Measurements from ENCODE around the gene PPEF1. TPM values are rescaled to one million over a fixed set of nuclear protein-coding genes. Genes with fewer than 3 reads are reported as not detected.
"Not testable (repeated sequence)": the region's sequence is repeated elsewhere in the genome, so short reads cannot be mapped to it uniquely, and the experiment has no call there.

The PPEF1 gene
- total and polyA plus RNA-seq, 11 donors = 0.11 to 0.82 (median 0.60) TPM; not detected in 4

DNA sequence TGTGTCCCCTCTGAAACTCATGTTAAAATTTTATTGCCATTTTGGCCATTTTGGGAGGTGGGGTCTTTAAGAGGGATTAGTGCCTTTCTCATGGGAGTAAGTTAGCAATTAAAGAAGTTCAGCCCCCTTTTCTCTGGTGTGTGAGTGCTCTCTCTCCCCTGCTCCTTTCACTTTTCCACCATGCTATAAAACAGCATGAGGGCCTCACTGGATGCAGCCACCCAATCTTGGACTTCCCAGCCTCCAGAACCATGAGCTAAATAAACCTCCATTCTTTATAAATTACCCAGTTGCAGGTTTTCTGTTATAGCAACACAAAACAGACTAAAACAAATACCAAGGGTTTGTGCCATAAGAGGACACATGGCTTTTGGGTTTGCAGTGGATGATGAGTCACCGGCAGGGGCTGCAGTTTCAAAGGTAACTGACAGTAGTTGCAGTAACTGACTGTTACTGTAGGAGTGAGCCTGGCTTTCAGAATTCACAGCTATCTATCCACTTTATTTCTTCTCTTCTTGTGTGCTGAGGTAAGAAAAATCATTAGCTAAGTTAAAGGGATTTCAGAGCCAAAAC is 121.5 kb downstream of the PPEF1 start:
- H3K36me3 ChIP-seq = no peaks in the 10 kb centered on the region
- no peak for TF ChIP-seq POLR2A (IDR thresholded peaks at IDR 0.05)
- TF ChIP-seq, protein P1, sequence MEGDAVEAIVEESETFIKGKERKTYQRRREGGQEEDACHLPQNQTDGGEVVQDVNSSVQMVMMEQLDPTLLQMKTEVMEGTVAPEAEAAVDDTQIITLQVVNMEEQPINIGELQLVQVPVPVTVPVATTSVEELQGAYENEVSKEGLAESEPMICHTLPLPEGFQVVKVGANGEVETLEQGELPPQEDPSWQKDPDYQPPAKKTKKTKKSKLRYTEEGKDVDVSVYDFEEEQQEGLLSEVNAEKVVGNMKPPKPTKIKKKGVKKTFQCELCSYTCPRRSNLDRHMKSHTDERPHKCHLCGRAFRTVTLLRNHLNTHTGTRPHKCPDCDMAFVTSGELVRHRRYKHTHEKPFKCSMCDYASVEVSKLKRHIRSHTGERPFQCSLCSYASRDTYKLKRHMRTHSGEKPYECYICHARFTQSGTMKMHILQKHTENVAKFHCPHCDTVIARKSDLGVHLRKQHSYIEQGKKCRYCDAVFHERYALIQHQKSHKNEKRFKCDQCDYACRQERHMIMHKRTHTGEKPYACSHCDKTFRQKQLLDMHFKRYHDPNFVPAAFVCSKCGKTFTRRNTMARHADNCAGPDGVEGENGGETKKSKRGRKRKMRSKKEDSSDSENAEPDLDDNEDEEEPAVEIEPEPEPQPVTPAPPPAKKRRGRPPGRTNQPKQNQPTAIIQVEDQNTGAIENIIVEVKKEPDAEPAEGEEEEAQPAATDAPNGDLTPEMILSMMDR (IDR thresholded peaks at IDR 0.05) = no peak
- no peaks in the 10 kb centered on the region for H3K4me1 ChIP-seq
- no peaks in the 10 kb centered on the region for H3K9me3 ChIP-seq
- no peak for DNase-seq
- peaks cover 0 to 4% (median 0%) of the 10 kb centered on the region in 9 donors for H3K27me3 ChIP-seq
- H3K4me3 ChIP-seq = no peak overlapping the region
- no peak for ATAC-seq
- 92 to 100% (median 96%) methylated on average over 1 of the region's 1 CpG for WGBS, 4 donors
- intact Hi-C loops (cut with DNase I) = no loop called here
- H3K27ac ChIP-seq = no peak overlapping the region

DNA sequence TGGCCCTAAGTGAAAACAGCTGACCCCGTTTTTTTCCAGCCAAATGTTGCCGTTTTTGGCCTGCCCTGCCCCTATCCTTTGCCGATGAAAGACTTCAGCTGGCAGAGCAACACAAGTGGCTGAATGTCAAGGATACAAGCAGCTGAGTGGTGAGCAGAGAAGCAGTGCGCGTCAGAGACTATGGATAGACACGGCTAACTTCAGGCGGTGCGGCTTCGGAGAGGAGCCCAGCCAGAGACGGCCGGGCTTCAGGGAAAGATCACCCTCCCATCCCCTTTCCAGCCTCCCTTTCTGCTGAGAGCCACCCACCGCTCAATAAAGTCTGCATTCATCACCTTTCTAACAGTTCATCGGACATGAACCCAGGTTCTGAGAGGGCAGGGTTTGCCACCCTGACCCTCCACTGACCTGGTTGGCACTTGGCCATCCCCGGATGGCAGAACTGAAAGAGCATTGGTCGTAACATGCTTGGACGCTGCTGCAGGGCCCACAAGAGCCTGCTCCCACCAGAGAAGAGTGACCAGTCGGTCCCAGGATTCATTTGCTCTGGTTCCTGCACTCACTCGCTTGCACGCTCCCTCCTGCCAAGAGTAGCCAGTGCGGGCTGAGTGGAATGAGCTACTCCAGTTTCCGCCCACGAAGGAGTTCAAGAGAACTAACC is 125.8 kb downstream of the PPEF1 start:
- peak overlapping the region; percentile 11 to 81 (median 63) for H3K27ac ChIP-seq
- DNase-seq (peak; percentile 28 to 70 (median 53)), ATAC-seq (peak; percentile 85 to 97 (median 94))
- H3K4me1 ChIP-seq = no peaks in the 10 kb centered on the region
- TF ChIP-seq, protein P1 (IDR thresholded peaks at IDR 0.05) = no peak
- TF ChIP-seq POLR2A (IDR thresholded peaks at IDR 0.05) = no peak
- no peaks in the 10 kb centered on the region for H3K9me3 ChIP-seq
- H3K27me3 ChIP-seq = peaks cover 0 to 4% (median 0%) of the 10 kb centered on the region in 9 donors
- peak overlapping the region in 7 of 12 donors; percentile 15 to 43 (median 30) for H3K4me3 ChIP-seq
- no peaks in the 10 kb centered on the region for H3K36me3 ChIP-seq
- 60 to 72% (median 65%) methylated on average over 22 of the region's 22 CpGs for WGBS, 4 donors
- intact Hi-C loops (cut with DNase I) = no loop called here

DNA sequence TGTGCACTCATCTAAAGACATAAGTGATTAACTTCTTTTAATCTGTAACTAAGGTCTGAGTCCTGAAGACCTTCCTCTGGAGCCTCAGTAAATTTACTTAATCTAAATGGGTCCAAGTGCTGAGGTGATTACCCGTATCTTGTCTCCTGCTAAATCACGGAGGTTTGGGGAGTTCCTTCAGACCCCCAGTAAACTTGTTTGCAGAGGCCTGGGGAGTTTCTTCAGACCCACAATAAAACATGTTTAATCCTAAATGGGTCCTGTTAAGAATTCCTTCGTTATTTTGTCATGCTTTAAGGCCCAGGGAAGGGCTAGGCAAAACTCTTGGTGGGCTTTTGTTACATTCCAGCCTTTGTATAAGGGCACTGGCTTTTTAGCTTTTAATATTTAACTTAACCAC is 140.5 kb downstream of the PPEF1 start:
- H3K36me3 ChIP-seq; DNase-seq; intact Hi-C loops (cut with DNase I); H3K27ac ChIP-seq; H3K4me1 ChIP-seq; H3K4me3 ChIP-seq; H3K9me3 ChIP-seq; ATAC-seq; H3K27me3 ChIP-seq: not testable (repeated sequence)
- WGBS, 4 donors = 82 to 93% (median 91%) methylated on average over 3 of the region's 3 CpGs

DNA sequence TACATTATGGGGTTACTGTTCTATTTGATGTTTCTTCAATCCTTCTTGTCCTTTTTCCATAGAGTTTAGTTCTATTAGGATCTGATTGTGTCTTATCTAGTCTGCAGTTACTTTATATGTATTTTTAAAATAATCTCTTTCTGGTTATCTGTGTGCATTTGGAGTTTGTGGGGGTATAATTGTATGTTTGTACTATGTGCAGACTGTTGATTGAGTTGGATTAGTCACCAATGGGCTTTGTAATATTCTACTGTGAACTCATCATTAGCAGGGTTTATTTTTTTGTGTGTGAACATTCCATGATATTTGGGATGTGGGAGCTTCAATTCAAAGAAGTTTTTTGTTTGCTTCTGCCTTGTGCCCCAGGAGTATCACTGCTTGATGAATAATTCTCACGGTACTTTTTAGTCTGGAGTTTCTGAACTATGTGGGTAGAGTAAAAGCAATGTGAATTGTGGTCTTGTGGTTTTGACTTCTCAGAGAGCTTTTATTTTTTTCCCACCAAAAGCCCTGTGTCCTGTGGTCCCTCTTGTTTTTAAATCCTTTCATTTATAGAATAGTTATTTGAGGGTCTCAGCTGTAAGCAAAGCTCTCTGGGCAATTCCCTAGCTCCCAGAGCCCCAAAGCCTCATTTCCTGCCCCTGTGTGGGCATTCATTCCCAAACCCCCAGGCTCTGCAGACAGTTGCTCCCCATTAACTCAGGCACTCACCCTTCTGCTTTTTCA is 148.6 kb downstream of the PPEF1 start:
- 67 to 84% (median 73%) methylated on average over 1 of the region's 1 CpG for WGBS, 4 donors
- no peak for TF ChIP-seq POLR2A (IDR thresholded peaks at IDR 0.05)
- TF ChIP-seq, protein P1 (IDR thresholded peaks at IDR 0.05) = no peak

More for the DNA sequence above, 148.6 kb downstream of the PPEF1 start:
- no peak for DNase-seq
- Histone ChIP-seq H3K27me3 (no peaks in the 10 kb centered on the region), H3K27ac (no peak overlapping the region), H3K4me1 (no peaks in the 10 kb centered on the region), H3K4me3 (no peak overlapping the region), H3K36me3 (no peaks in the 10 kb centered on the region), H3K9me3 (peaks cover 0 to 8% (median 0%) of the 10 kb centered on the region in 12 donors)
- no peak for ATAC-seq
- intact Hi-C loops (cut with DNase I) = no loop called here
